Measurements from ENCODE around the gene MARK2.

- TF ChIP-seq POLR2A (IDR thresholded peaks at IDR 0.05; ENCODE audit: low read depth, low read length) (no peak), TAF1 (IDR thresholded peaks at IDR 0.05; ENCODE audit: borderline replicate concordance, low read depth, low read length) (no peak)
These were observed 12.5 kb downstream of the MARK2 start for GRCh38 chr11:63851364-63851763.
